GM21367 (cell line): ENCODE results near the gene ARL2.

Experiments
- ATAC-seq: cut with Tn5 transposase; IDR thresholded peaks from one replicate; pipeline ENCODE4 v1.9.1; 2021; ENCODE audit not compliant: unreplicated experiment

Gene ARL2

GRCh38 chr11:65045061-65045460, 31.1 kb downstream of the ARL2 start:
- ATAC-seq: no peak

- ATAC-seq: no peak
Measured at GRCh38 chr11:65045728-65046127, 31.8 kb downstream of the ARL2 start.

GRCh38 chr11:65047581-65048422, 33.8 kb downstream of the ARL2 start:
- no peak for ATAC-seq

- ATAC-seq: no peak
Measured at GRCh38 chr11:65051398-65051858, 37.5 kb downstream of the ARL2 start.

- no peak for ATAC-seq
Measured at GRCh38 chr11:65053827-65054508, 40.0 kb downstream of the ARL2 start.

- no peak for ATAC-seq
Measured at GRCh38 chr11:65055538-65055937, 41.6 kb downstream of the ARL2 start.

GRCh38 chr11:65056999-65057398, 43.0 kb downstream of the ARL2 start:
- ATAC-seq: no peak

- ATAC-seq: no peak
Measured at GRCh38 chr11:65057526-65057925, 43.6 kb downstream of the ARL2 start.

- ATAC-seq: no peak
Measured at GRCh38 chr11:65058012-65058411, 44.1 kb downstream of the ARL2 start.

GRCh38 chr11:65058419-65059054, 44.6 kb downstream of the ARL2 start, which contains the start of gene NAALADL1:
Gene NAALADL1, minus strand, starts transcription at chr11:65058553. Its CDS starts 32 bp downstream, at chr11:65058521.
- ATAC-seq: no peak

- ATAC-seq: no peak
Measured at GRCh38 chr11:65059523-65059922, 45.6 kb downstream of the ARL2 start.

- no peak for ATAC-seq
Measured at GRCh38 chr11:65059959-65060824, 46.2 kb downstream of the ARL2 start.

GRCh38 chr11:65060913-65061408, 47.0 kb downstream of the ARL2 start:
- ATAC-seq: no peak

- ATAC-seq: no peak
Measured at GRCh38 chr11:65063532-65063931, 49.6 kb downstream of the ARL2 start.

- no peak for ATAC-seq
Measured at GRCh38 chr11:65064847-65065240, 50.9 kb downstream of the ARL2 start.

- no peak for ATAC-seq
Measured at GRCh38 chr11:65065851-65066250, 51.9 kb downstream of the ARL2 start.

GRCh38 chr11:65066315-65066714, 52.4 kb downstream of the ARL2 start:
- ATAC-seq: no peak

GRCh38 chr11:65066805-65067291, 52.9 kb downstream of the ARL2 start:
- ATAC-seq: no peak

GRCh38 chr11:65067446-65067845, 53.5 kb downstream of the ARL2 start:
- ATAC-seq: no peak

GRCh38 chr11:65069217-65069616, 55.3 kb downstream of the ARL2 start:
- no peak for ATAC-seq
